MG63 (cell line): ENCODE measurements around the gene CRTC1. TPM values are rescaled to one million over a fixed set of nuclear protein-coding genes. Genes with fewer than 3 reads are reported as not detected.

Experiments used
- DNase-seq: peaks from one replicate; pipeline ENCODE4 v3.0.0-alpha.2; 2020
- H3K27me3 ChIP-seq: fragments of 250-450 bp; sonication (Bioruptor Pico); 2 replicates; pipeline ENCODE4 v1.5.1; 2020; ENCODE audit warnings: mild to moderate bottlenecking, moderate library complexity
- H3K36me3 ChIP-seq: fragments of 250-450 bp; sonication (Bioruptor Pico); 2 replicates; pipeline ENCODE4 v1.5.1; 2020; ENCODE audit warnings: mild to moderate bottlenecking, moderate library complexity
- H3K4me3 ChIP-seq: fragments of 250-450 bp; sonication (Bioruptor Pico); 2 replicates; pipeline ENCODE4 v1.5.1; 2020; ENCODE audit warnings: mild to moderate bottlenecking, moderate library complexity
- H3K9me3 ChIP-seq: fragments of 250-450 bp; sonication (Bioruptor Pico); 2 replicates; pipeline ENCODE4 v1.5.1; 2020; ENCODE audit warnings: mild to moderate bottlenecking, moderate library complexity
- total RNA-seq: library from RNA; depleted of rRNA; stranded (reverse); fragments of >200 nt; shearing (Covaris generic); gene quantifications from 2 replicates; pipeline ENCODE4 v1.2.3, GENCODE V29; 2014; ENCODE audit warnings: low replicate concordance

CRTC1 gene
- total RNA-seq, 1 experiment from 2014 or later = 3.6 TPM

DNA sequence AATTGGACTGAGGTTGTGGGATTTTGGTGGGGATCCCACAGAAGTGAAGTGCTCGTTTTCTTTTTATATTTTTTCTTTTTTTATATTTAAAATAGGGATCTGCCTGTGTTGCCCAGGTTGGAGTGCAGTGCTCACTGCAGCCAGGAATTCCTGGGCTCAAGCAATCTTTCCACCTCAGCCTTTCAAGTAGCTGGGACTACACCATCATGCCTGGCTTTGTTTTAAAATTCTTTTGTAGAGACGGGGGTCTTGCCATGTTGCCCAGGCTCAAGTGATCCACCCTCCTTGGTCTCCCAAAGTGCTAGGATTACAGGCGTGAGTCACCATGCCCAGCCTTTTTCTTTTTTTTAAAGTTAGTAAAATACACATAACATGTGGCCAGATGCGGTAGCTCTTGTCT, 20.6 kb downstream of the CRTC1 start:
- no peak for DNase-seq
- Histone ChIP-seq H3K36me3 (no peaks in the 10 kb centered on the region), H3K27me3 (no peaks in the 10 kb centered on the region), H3K4me3 (no peak overlapping the region), H3K9me3 (no peaks in the 10 kb centered on the region)

DNA sequence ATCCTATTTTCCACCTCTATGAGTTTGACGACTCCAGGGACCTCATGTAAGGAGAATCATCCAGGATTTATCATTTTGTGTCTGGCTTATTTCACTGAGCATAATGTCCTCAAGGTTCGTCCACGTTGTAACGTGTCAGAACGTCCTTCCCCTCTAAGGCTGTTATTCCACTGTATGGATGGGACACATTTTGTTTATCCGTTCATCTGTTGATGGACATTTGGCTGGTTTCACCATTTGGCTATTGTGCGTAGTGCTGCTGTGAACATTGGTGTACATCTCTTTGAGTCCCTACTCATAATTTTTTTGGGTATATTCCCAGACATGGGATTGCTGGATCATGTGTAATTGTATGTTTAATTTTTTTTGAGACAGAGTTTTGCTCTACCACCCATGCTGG, 21.5 kb downstream of the CRTC1 start:
- Histone ChIP-seq H3K27me3 (no peaks in the 10 kb centered on the region), H3K36me3 (no peaks in the 10 kb centered on the region), H3K9me3 (no peaks in the 10 kb centered on the region), H3K4me3 (no peak overlapping the region)
- DNase-seq = no peak

DNA sequence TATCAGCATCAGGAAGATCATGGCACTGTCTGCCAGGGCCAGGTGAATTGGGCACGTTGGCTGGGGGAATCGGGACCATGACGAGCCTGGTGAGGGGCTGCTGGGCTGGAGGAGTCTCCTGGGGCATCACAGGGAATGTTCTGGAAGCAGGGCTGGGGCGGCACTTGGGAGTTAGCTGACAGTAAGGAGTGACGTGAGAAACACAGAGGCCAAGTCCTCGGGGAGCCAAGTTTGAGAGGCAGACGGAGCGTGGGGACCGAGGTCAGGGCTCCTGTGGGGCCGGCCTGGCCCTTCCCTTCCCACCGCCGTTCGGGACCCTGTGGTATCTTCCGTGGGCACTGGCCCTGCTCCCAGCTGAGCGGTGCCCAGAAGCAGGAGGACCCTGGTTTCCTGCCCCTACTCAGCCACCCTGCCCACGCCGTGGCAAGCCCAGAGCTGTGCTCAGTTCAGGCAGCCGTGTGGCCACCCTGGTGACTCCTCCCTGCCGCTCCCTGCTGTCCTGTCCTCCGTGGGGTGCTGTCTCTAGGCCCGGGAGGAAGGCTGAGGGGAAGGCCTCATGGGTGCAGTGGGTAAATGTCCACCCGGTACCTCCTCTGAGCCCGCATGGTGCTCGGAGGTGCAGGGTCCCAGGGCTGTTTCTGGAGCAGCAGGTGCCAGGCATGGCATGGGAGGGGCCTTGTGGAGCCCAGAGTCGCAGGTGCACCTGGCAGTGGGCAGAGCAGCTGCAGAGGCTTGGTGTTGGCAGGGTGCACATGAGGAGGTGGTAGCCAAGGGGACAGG, 25.2 kb downstream of the CRTC1 start:
- H3K36me3 ChIP-seq = no peaks in the 10 kb centered on the region
- H3K9me3 ChIP-seq = no peaks in the 10 kb centered on the region
- H3K4me3 ChIP-seq = no peak overlapping the region
- no peaks in the 10 kb centered on the region for H3K27me3 ChIP-seq
- DNase-seq = no peak

DNA sequence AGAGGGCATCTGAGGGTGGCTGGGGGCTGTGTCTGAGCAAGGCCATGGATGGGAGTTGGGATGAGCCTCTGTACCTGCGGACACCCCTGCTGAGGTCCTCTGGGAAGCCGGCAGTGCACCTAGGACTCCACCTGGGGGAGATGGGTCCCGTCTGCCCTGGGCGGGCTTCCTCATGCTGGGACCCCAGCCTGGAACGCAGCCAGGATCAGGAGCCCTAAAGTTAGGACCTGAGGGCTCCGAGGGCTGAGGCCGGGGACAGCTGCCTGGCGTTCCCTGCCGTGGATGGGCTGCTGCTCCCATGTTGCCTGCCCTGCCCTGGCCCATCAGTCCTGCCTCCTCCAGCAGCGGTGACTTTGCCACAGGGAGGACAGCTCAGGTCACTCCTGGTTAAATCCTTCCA, 26.1 kb downstream of the CRTC1 start:
- Histone ChIP-seq H3K9me3 (no peaks in the 10 kb centered on the region), H3K36me3 (no peaks in the 10 kb centered on the region), H3K27me3 (no peaks in the 10 kb centered on the region), H3K4me3 (no peak overlapping the region)
- DNase-seq = no peak

DNA sequence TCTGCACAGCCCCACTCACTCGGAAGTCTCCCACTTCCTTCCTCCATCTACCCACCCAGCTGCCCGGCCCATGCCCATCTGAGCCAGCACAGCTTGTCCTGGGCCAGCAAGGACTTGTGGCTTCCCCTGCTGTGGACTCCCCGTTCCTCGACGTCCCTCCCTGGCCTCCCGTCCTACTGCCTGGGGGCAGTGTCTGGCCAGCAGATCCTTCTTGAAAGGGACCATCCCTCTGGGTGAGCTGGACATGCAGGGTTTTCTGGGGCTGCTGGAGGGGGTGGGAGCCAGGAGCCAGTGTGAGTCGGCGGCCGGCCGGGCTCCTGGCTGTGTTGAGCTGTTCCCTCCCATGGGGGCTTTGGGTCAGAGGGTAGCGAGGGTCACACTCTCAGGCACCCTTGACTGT, 26.7 kb downstream of the CRTC1 start:
- Histone ChIP-seq H3K9me3 (no peaks in the 10 kb centered on the region), H3K36me3 (no peaks in the 10 kb centered on the region), H3K4me3 (no peak overlapping the region), H3K27me3 (no peaks in the 10 kb centered on the region)
- no peak for DNase-seq

DNA sequence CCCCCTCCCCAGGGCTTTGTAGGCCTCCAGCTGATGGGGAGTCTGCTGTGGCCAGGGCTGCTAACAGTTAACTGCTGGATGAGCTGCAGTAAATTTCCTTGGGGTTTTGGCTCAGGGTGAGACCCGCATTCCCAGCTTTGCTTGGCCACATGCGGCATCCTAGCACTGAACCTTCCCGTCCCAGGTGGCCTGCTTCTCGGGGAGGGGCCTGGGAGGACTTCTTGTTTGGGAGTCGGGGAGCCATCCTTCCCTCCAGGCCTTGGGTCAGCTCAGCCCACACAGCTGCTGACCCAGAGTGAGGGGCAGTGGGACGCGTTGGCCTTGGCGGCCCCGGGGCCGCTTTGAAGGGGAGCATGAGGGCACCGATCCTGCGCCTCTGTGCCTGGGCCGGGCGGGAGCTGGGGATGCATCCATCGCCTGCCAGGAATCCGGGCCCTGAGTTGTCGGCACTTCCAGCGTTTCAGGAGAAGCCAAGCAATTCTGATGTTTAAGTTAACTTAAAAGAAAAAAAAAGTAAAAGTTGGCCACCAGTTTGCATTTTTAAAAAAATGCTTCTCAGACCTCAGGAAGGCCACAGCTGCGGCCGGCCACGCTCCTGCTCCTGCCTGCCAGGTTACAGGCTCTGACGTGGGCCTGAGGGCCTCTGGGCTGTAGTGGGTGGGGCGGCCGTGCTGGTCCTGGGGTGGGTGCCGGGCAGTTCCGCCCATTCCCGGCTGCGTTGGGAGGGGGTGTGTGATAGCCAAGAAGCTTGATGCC, 27.7 kb downstream of the CRTC1 start:
- H3K36me3 ChIP-seq = no peaks in the 10 kb centered on the region
- no peak for DNase-seq
- H3K9me3 ChIP-seq = no peaks in the 10 kb centered on the region
- no peaks in the 10 kb centered on the region for H3K27me3 ChIP-seq
- H3K4me3 ChIP-seq = no peak overlapping the region

DNA sequence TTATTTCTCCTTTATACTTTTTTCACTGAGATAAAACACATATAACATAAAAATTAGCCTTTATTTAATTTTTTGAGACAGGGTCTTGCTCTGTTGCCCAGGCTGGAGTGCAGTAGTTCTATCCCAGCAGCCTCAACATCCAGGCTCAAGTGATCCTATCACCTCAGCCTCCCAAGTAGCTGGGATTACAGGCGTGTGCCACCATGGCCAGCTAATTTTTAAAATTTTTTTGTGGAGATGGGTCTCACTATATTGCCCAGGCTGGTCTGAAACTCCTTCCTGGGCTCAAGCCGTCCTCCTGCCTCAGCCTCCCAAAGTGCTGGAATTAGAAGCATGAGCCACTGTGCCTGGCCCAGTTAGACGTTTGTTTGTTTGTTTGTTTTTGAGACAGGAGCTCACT, 28.4 kb downstream of the CRTC1 start:
- H3K27me3 ChIP-seq = no peaks in the 10 kb centered on the region
- H3K4me3 ChIP-seq = no peak overlapping the region
- no peak for DNase-seq
- no peaks in the 10 kb centered on the region for H3K36me3 ChIP-seq
- no peaks in the 10 kb centered on the region for H3K9me3 ChIP-seq

DNA sequence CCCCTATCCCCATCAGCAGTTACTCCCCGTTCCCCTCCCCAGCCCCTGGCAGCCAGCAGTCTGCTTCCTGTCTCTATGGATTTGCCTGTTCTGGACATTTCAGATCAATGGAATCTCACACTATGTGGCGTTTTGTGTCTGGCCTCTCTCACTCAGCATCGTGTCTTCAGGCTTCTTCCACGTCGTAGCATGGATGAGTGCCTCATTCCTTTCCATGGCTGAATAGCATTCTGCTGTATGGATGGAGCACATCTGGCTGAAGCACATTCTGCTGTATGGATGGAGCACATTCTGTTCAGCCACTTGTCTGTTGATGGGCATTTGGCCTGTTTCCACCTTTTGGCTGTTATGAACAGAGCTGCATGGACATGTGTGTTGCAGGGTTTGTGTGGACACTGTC, 29.5 kb downstream of the CRTC1 start:
- DNase-seq = no peak
- Histone ChIP-seq H3K36me3 (no peaks in the 10 kb centered on the region), H3K4me3 (no peak overlapping the region), H3K27me3 (no peaks in the 10 kb centered on the region), H3K9me3 (no peaks in the 10 kb centered on the region)

DNA sequence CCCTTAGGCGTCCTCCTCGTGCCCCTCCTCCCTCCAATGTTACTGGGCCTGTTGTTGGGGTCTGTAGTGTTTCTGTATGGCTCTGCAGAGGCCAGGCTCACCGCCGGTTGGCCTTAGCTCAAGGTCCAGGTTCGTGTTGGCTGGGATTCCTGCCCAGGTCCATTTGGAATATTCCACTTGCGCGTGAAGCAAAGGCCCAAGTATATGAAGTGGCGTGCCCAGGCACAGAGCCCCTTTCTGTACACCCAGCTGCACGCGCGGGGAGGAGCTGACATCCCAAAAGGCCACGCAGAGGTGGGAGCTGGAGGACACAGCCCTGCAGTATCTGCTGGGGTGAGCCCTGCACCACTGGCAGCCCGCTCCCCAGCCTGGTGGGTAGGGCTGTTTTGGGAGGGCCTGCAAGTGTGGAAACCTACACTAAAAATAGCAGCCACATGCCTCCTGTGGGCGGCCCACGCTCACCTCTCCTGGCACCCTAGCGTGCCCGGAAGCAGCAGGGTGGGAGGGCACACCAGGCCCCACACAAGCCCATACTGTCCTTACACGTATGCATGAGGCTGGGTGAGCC, 30.2 kb downstream of the CRTC1 start:
- DNase-seq = no peak
- Histone ChIP-seq H3K27me3 (no peaks in the 10 kb centered on the region), H3K36me3 (no peaks in the 10 kb centered on the region), H3K4me3 (no peak overlapping the region), H3K9me3 (no peaks in the 10 kb centered on the region)

DNA sequence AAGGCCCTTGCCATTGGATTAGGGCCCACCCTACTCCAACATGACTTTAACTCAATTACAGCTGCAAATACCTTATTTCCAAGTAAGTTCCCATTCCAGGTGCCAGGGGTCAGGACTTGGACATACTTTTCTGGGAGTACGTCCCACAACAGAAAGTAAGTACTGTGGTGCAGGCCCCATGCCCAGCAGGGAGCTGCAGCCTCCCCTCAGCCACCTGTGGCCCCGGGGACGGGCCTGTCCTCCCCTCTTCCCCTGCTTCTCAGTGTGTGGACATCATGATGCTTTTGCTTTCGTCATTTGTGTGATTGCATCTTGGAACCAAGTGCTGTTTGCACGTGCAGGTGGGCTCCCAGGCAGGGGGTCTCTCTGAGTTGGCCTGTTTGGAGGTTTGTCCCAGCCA, 31.9 kb downstream of the CRTC1 start:
- Histone ChIP-seq H3K9me3 (no peaks in the 10 kb centered on the region), H3K36me3 (no peaks in the 10 kb centered on the region), H3K4me3 (no peak overlapping the region), H3K27me3 (no peaks in the 10 kb centered on the region)
- no peak for DNase-seq

DNA sequence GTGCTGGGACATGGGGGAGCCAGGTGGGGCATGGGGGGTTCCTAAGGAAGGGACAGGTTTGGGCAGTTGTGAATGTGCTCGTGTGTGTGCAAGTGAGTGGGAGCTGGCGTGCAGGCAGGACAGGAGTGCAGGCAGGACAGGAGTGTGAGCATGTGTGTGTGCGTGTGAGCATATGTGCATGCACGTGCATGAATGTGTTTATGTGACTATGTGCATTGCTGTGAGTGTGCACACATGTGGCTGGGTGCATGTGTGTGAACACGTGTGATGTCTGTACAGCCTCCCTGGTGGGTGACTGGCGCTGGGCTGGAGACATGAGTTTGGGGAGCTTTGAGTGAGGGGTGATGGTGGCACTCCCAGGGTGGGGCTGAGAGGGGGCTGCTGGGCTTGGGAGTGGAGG, 33.4 kb downstream of the CRTC1 start:
- DNase-seq = no peak

DNA sequence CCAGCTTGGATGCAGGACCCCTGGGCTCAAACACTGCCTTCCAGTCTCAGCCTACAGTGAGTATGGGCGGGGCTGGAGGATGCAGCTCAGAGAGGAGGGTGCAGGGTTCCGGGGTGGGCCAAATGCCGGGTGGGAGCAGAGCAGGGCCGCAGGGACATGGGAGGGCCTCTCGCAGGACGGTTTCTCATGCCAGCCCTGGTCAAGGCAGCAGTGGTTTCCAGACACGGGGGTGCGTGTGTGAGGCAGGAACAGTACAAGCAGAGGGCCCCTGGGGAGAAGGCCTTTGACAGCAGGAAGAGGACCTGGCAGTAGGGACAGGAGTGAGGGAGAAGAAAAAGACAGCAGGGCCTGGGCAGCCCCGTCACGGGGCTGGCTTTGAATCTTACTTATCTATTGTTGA, 34.1 kb downstream of the CRTC1 start:
- Histone ChIP-seq H3K27me3 (no peaks in the 10 kb centered on the region), H3K4me3 (no peak overlapping the region), H3K36me3 (no peaks in the 10 kb centered on the region; the same call in 1 of the 2 replicates), H3K9me3 (no peaks in the 10 kb centered on the region)
- no peak for DNase-seq

More for the DNA sequence above, 33.4 kb downstream of the CRTC1 start:
- no peak overlapping the region for H3K4me3 ChIP-seq
- H3K9me3 ChIP-seq = no peaks in the 10 kb centered on the region
- H3K36me3 ChIP-seq = no peaks in the 10 kb centered on the region; the same call in 1 of the 2 replicates
- H3K27me3 ChIP-seq = no peaks in the 10 kb centered on the region

DNA sequence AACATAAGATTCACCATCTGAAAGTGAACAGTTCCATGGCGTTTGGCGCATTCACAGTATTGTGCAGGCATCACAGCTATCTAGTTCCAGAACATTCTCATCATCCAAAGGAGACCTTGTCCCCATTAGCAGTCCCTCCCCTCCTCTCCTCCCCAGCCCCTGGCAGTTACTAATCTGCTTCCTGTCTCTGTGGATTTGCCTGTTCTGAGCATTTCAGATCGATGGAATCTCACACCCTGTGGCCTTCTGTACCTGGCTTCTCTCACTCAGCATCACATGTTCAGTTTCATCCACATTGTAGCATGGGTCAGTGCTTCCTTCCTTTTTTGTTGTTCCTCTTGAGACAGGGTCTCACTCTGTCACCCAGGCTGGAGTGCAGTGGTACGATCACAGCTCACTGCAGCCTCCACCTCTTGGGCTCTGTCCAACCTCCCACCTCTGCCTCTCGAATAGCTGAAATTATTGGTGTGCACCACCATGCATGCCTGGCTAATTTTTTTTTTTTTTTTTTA, 34.6 kb downstream of the CRTC1 start:
- no peaks in the 10 kb centered on the region for H3K9me3 ChIP-seq
- H3K27me3 ChIP-seq = no peaks in the 10 kb centered on the region
- no peaks in the 10 kb centered on the region; the same call in 1 of the 2 replicates for H3K36me3 ChIP-seq
- DNase-seq = no peak
- H3K4me3 ChIP-seq = no peak overlapping the region

DNA sequence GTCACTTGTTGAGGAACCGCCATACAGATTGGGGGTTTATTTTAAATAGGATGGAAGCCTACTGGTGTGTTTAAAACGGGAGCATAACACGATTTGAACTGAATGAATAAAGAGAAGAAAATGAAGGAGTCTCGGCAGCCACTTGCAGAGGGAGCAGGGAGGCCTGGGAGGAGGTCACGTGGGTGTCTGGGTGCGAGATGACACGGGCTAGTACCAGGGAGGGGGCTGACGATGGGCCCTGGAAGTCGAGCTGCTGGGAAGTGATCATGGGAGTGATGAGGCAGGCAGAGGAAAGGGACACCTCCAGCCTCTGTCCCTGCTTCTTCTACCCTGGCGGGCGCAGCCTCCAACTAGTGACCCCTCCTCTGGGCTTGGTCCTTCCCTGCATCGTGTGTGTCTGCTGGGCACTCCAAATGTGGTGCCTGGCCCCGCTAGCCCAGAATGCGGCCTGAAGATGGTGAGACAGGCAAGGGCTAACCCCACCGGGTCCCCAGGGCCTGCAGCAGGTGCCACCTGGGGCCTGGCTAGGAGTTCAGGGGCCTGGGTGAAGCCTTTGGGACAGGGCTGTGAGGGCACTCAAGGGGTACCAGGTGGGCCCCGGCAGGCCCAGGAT, 35.5 kb downstream of the CRTC1 start:
- H3K27me3 ChIP-seq = no peaks in the 10 kb centered on the region
- H3K9me3 ChIP-seq = no peaks in the 10 kb centered on the region
- H3K36me3 ChIP-seq = no peaks in the 10 kb centered on the region; the same call in 1 of the 2 replicates
- no peak overlapping the region for H3K4me3 ChIP-seq
- DNase-seq = no peak

DNA sequence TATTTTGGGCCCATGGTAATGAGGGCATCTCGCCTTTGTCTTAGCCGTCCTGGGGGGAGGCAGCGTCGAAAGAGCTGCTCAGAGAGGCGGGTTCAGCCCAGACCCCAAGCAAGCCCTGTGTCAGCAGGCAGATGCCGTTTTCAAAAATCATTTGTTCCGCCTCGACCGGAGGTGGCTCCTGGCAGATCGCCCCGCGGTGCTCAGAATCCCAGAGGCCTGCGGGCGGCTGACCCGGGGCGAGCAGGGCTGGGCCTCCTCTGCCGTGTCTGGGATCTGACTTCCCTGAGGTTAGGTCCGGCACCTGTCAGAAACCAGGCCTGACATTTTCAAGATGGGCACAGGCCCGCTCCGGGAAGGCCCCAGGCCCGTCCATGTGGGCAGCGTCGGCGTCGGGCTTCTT, 36.1 kb downstream of the CRTC1 start:
- Histone ChIP-seq H3K27me3 (no peaks in the 10 kb centered on the region), H3K4me3 (no peak overlapping the region), H3K9me3 (no peaks in the 10 kb centered on the region), H3K36me3 (no peaks in the 10 kb centered on the region; the same call in 1 of the 2 replicates)
- no peak for DNase-seq

DNA sequence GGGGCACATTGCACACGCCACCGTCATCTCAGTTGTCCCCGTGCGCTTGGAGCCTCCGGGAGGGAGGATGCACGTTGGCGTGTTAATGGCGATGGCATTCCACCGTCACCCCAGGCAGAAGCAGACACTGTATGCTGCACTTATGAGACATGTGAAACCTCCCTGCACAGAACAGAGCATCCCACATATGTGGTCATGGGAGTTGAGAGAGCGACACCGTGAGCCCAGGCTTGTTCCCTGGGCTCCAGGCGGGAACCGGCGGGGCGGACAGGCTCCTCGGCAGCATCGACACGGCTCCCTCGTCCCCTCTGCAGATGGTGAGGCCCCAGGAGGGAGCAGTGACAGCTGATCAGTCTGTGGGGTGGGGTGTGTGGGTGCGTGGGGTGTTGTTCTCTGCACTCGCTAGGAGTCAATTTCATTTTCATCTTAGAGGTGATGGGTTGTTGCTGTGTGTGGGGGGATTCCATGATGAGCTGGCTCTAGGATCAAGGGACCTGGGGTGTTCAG, 40.4 kb downstream of the CRTC1 start:
- no peak overlapping the region for H3K4me3 ChIP-seq
- H3K36me3 ChIP-seq = no peaks in the 10 kb centered on the region; the same call in 1 of the 2 replicates
- DNase-seq = no peak
- H3K9me3 ChIP-seq = no peaks in the 10 kb centered on the region
- H3K27me3 ChIP-seq = no peaks in the 10 kb centered on the region
